AG09319 (cell line): ENCODE results near the gene FCRL5.

Experiments used
- DNase-seq: peaks from one replicate; pipeline ENCODE4 v3.0.0-alpha.2; 2010; ENCODE audit warnings: low read depth; ENCODE audit errors: extremely low read depth
- CTCF ChIP-seq: IDR thresholded peaks from 2 replicates; pipeline ENCODE4 v1.5.1; 2011; ENCODE audit warnings: low read depth, mild to moderate bottlenecking, inconsistent platforms, low read length, moderate library complexity

FCRL5 gene

GRCh38 chr1:157512036-157512969, 40.0 kb downstream of the FCRL5 start:
- TF ChIP-seq CTCF, result no peak
- no peak for DNase-seq

GRCh38 chr1:157509546-157510232, 42.6 kb downstream of the FCRL5 start:
- no peak for TF ChIP-seq CTCF
- DNase-seq, result no peak

GRCh38 chr1:157505481-157506272, 46.6 kb downstream of the FCRL5 start:
- DNase-seq, result peak; percentile 8
- TF ChIP-seq CTCF, result peak; percentile 71

- TF ChIP-seq CTCF, result no peak
- no peak for DNase-seq
These were observed 47.7 kb downstream of the FCRL5 start for GRCh38 chr1:157504646-157505045.

- TF ChIP-seq CTCF, result no peak
- no peak for DNase-seq
These were observed 52.8 kb downstream of the FCRL5 start for GRCh38 chr1:157499521-157499920.

- TF ChIP-seq CTCF, result no peak
These were observed 53.6 kb downstream of the FCRL5 start for GRCh38 chr1:157498736-157499090.

More at GRCh38 chr1:157498736-157499090, 53.6 kb downstream of the FCRL5 start:
- no peak for DNase-seq
